NCI-H1436 treated with DMSO at 0.1 percent for 48 hours (cell line): ENCODE measurements around the gene ERBB4.
"Not testable (repeated sequence)": the region's sequence is repeated elsewhere in the genome, so short reads cannot be mapped to it uniquely, and the experiment has no call there.

Source experiments
- DNase-seq: peaks from one replicate; lab custom pipeline; 2025; lab: John Stamatoyannopoulos, UW

ERBB4 gene

DNA sequence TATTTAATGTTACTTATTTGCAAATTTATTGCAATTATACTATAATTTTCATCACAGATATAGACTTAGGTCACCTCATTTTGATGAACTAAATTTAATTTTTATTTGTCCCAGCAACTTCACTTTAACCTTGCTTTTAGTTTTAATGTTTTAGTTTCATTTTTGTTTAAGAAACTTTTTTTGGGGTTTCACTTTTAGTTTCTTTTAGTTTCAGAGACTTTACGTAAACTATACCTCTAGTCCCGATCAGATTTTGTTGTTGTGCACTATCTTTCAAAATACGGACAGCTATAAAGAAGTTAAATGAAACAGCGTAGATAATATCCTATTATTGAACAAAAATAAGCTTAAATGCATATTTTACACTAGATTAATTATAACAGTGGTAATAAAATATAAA is 460.5 kb downstream of the ERBB4 start:
- no peak for DNase-seq

GRCh38 chr2:212076456-212076855 is 462.1 kb downstream of the ERBB4 start:
- no peak for DNase-seq

GRCh38 chr2:212073360-212073759 is 465.2 kb downstream of the ERBB4 start:
- DNase-seq, result no peak

DNA sequence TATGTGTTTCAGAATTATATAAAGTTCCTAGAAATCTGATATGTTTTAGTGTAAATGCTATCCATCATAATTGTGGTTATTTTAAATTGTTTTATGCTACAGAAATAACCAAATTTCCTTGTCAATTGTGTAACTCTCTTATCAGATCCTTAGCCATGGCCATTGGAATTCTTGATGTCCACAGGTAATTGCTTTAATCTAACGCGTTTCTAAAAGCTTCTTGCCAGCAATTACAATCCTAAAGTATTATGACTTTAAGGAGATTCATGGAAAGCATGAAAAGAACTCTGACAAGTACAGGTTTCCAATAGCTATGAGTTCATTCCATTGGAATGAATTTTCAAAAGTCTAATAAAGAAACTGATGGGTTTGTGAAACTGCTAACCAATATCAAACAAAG is 472.1 kb downstream of the ERBB4 start:
- DNase-seq, result no peak

DNA sequence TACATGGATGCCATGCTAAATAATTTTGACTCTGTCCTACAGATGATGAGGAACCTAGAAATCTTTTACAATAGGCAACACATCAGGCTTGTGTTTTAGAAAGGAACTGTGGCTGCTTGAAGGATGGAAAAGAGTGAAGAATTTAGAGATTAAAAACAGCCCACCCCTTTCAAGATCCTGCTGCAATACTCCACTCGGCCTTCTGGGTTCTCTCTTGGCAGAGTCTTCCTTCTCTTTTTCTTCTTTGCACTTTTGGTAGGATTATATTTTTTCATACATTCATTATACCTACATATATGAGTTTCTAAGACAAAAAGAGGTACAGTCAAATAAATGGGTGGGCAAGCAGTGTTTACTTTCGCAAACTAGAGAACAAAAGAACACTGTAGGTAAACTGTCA is 474.3 kb downstream of the ERBB4 start:
- no peak for DNase-seq

DNA sequence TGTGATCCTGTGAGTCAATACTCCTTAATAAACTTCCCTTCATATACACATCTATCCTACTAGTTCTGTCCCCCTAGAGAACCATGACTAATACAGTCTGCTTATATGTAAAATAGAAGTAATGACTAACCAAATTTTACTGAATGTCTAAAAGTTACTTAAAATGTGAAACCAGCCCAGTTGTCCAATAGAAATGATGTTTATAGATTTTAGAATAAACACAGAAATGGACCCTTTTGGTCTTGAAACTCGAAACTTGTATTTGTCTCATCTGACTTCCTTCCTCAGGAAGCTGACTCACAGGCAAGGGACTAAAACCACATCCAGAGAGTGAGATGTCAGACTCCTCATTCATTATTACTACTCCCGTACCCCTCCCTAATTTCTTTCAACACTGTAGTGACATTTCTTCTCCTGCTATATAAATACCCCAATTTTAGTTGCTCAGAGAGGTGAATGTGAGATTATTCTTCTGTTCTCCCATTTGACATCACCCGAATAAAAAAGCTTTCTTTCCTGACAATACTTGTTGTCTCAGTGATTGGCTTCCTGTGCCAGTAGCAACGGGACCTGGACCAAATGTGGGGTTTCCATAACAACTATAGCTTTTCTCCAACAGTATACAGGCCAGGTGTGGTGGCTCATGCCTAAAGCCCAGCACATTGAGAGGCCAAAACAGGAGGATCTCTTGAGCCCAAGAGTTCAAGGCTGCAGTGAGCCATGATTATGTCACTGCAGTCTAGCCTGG is 486.0 kb downstream of the ERBB4 start:
- DNase-seq, result no peak

DNA sequence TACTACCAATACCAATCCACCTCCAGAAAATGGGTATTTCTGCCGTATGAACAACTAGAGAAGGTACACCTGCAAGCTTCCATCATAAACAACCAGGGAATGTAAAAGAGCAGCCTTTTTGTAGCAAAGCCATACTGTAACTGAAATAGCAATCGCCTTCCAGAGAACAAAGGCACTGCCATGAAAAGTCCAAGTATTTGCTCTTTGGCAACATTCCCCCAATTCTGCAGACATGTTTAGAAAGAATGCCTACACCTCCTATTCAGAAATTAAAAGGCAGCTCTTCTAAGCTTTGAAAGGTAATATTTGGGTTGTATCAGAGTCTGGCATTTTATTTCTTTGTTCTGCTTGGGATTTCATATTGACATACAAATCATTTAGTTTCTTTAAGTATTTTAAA is 487.7 kb downstream of the ERBB4 start:
- DNase-seq, result no peak

GRCh38 chr2:212042562-212042961 is 496.0 kb downstream of the ERBB4 start:
- DNase-seq, result no peak

DNA sequence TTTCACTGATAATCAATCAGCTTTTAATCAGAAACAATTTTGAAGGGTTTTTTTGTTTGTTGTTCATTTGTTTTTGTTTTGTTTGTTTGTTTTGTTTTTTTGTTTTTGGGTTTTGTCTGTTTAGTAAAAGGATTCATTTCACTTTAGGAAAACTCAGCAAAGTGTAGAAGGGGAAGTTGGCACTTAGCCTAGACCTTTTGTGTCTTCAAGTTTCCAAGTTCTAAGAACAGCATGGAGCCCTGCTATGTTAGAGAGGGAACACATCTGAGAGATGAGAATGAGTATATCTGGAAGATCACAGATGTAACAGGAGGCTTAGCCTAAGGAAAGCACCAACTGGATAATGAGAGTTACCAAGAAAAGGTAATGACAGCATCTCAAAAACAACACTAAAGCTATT is 501.5 kb downstream of the ERBB4 start:
- no peak for DNase-seq

DNA sequence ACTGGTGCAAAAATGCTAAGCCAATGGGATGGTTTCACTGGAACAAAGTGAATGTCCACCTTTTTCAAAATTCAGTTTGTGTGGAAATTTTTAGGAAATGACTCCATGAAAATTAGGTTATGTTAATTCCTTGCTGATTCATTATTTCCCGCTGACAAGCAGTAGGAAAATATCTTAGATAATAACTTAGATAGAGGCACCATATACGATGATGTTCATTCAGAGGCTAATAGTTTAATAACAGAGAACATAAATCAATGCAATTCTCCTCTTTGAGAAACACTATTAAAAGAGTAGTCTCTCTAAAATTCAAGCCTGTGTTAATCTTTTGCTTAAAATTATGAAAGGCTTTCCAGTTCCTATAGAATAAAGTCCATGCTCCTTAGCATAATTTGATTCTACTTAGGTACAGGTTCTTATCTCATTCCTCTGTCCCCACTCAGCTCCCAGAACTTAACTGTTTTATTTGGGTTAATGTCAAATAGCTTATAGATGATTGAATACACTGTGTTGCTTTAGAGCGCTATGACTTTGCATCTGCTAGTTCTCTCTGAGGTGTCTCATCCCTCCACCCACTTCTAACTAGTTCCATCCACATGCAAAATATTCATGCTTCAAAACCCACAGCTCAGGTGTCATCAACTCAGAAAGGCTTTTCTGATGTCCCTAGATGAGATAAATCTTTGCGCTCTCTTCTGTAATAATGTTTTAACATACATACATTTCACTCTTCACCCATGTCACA is 503.6 kb downstream of the ERBB4 start:
- no peak for DNase-seq

DNA sequence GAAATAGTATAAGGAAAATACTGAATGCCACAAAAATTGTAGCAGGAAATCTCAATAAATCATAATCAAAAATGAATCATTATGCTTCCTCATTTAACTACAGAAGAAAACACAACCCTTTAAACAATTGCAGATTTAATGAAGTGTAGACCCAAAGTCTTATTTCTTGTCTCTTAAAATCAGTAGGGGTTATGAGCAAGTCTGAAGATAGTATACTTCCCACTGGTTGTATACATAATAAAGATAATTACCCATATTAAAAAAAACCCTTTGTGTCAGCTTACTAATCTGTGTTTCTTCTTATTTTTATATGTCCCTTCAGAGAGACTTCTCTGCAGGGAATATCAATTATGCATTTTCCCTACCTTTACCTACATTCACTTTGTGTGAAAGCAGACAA is 504.7 kb downstream of the ERBB4 start:
- no peak for DNase-seq

DNA sequence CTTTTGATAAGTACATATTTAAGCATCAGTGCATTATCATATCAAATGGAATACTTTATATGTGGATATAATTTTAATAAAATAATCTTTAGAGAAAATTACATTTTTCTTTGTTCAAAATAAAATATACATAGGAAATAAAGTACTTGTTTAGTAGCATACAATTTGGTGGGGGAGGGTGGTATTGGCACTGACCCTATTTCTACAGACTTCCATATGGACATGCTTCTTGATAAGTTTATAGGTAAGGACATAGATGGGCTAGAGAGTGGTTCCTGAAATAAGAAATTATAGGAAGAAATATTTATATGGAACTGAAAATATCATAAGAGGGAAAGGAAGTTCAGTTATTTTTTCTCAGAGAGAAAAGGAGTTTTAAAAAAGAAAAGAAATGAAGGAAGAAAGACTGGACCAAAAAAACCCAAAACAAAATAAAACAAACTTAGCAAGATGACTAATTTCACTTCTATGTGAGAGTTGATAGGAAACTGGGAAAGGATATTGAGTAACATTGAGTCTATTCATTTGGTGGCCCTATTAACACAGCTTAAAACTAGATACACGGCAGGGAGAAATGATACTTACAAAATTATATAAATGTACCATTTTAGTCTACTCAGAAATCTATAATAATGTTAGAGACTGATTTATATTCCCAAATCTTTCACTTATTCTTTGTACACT is 505.9 kb downstream of the ERBB4 start:
- DNase-seq, result no peak

- no peak for DNase-seq
Observed at GRCh38 chr2:212032032-212032431, 506.6 kb downstream of the ERBB4 start.

DNA sequence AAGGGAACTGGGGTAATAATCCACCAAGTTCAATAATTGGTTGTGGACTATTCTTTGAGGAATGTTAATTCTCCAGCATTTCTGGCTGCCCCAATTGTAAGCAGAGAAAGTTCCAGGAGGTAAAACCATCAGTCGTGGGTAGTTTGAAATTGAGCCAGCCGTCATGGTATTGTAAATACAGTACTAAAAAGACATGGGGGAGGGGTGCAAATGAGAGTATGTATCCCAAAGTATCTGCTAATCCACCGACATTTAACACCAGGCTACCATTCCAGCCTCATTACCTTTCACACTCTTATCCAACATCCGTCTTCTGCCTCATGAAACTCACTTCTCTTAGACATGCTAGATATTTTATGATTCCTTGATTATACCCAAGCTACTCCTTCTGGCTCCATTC is 507.9 kb downstream of the ERBB4 start:
- DNase-seq, result no peak

- DNase-seq, result no peak
Observed at GRCh38 chr2:212028798-212029394, 509.7 kb downstream of the ERBB4 start.

DNA sequence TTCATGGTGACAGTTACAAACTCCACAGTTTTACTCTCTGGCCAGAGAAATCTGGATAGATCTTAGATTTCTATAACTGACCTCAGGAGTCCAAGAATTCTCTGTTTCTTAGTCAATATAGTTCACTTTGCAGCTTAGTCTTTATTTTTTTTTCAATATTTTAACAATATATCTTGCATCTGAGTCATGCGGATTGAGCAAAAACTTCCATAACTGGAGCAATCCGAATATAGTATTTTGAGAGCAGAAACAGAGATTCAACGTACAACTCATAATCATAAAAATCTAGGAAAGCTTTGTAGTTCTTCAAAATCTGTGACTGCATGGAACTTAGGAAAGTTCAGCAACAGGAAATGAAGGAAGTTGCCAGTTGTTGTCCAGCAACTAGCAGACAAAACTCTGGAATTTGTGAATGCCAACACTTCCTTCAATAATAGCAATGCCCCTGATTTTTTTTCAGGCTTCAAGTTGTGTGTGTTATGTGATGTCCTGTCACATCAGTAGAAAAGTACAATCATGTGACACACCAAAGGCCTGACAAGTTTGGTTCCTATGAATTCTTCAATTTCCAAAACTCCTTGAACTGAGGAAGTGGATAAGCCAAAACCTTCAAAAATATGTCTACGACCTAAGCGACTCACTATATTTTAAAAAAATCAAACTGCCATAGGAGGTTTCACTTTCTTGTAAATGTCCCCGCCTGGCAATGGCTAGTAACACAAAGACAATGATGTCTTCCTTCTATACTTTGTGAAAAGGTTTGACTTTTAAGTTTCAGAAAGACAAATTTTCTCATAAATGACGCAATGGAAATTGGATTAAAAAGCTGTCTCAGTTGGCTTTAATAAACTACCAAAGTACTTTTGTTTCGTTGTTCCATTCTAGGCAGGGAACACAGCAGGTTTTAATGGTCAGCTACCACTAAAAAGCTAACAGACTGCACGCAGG is 510.6 kb downstream of the ERBB4 start:
- DNase-seq, result no peak

DNA sequence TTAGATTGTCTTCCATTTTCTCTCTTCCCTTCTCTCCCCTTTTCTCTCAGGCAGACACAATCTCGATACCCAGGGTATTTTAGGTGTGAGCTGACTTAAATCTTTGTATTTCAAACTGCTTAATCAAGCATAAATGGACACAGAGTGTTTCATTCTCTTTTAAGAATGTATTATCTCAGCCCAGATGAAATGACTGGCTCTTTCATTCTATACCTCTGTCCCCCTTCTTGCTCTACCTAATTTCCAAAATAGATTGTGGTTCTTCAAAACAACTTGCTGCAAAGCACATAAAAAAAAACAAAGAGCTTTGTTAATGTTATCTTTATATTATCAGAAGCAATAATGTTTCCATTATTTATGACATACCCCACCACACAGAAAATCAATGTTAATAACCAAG is 514.6 kb downstream of the ERBB4 start:
- DNase-seq, result no peak

DNA sequence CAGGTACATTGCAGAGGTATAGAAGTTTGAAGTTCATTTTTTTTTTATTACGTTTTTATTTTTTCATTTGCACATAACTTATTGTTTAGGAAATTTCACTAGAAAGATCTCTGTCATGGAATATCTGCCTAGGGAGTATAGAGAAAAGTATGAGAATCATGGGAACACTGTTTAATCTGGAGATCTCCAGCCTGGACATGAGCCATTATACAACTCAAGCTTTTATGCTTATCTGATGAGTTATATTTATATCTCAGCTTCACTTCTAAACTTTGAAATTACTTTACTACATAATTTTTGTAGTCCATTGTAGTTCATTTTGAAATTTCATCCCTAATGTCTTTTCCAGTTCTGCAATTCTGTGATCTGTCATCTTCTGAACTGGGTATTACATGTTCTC is 515.6 kb downstream of the ERBB4 start:
- no peak for DNase-seq

- DNase-seq, result no peak
Observed at GRCh38 chr2:212021947-212022346, 516.7 kb downstream of the ERBB4 start.

DNA sequence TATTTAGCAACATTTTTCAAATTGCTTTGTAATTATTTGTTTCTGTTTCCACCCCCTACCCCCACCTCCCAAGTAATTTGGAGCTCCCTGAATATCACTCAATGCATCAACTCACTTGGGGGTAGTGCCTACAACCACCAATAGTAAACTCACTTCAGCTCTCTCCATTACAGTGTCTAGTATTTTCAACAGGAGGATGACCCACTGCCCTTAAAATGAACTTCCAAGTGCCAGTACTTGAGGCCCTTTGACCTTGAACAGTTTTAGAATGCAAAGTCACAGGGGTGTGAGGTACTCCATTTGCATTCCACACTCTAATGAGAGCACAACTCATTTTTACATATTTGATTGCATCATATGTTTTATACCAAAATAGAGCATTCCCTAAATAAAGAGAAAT is 523.0 kb downstream of the ERBB4 start:
- no peak for DNase-seq

GRCh38 chr2:212013626-212014025 is 525.0 kb downstream of the ERBB4 start:
- DNase-seq, result no peak

- DNase-seq, result not testable (repeated sequence)
Observed at GRCh38 chr2:212010305-212010704, 528.3 kb downstream of the ERBB4 start.
